ENCODE data around the gene GRIA4. TPM values are rescaled to one million over a fixed set of nuclear protein-coding genes. Genes with fewer than 3 reads are reported as not detected.
"Not testable (repeated sequence)": the region's sequence is repeated elsewhere in the genome, so short reads cannot be mapped to it uniquely, and the experiment has no call there.

GRIA4 gene
- total and polyA plus RNA-seq, 7 donors = 0.23 to 6.6 (median 1.9) TPM

GRCh38 chr11:105769627-105770026, 159.8 kb downstream of the GRIA4 start:
- Histone ChIP-seq H3K4me3 (no peak overlapping the region), H3K4me1 (no peaks in the 10 kb centered on the region), H3K9me3 (no peaks in the 10 kb centered on the region), H3K27ac (no peak overlapping the region), H3K27me3 (no peaks in the 10 kb centered on the region), H3K36me3 (no peaks in the 10 kb centered on the region)
- WGBS, 2 donors = 90 to 97% methylated on average over 2 of the region's 2 CpGs
- intact Hi-C loops (cut with DNase I) = no loop called here
- TF ChIP-seq POLR2AphosphoS5 (IDR thresholded peaks at IDR 0.05) (no peak), CTCF (IDR thresholded peaks at IDR 0.05) (no peak), POLR2A (IDR thresholded peaks at IDR 0.05) (no peak), EP300 (IDR thresholded peaks at IDR 0.05) (no peak)
- no peak for DNase-seq

GRCh38 chr11:105773452-105773851, 163.6 kb downstream of the GRIA4 start:
- intact Hi-C loops (cut with DNase I); H3K27ac ChIP-seq; H3K4me3 ChIP-seq; H3K4me1 ChIP-seq; DNase-seq; H3K9me3 ChIP-seq; H3K27me3 ChIP-seq; H3K36me3 ChIP-seq: not testable (repeated sequence)
- WGBS, 2 donors = 89 to 95% methylated on average over 3 of the region's 3 CpGs

DNA sequence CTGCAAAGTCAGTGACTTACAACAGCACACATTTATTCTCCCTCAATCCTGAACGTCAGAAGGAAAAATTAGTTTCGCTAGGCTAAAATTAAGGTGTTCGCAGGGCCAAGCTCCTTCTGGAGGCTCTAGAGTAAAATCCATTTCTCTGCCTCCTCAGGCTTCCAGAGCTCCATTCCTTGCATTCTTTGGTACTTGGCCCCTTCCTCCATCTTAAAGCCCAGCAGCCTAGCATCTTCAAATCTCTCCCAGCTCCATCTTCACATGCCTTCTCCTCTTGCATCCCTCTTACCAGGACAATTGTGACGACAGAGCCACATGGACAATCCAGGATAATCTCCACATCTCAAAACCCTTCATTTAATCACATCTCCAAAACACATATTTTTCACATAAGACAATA, 165.0 kb downstream of the GRIA4 start:
- TF ChIP-seq CTCF (IDR thresholded peaks at IDR 0.05) (no peak), POLR2AphosphoS5 (IDR thresholded peaks at IDR 0.05) (no peak), POLR2A (IDR thresholded peaks at IDR 0.05) (no peak), EP300 (IDR thresholded peaks at IDR 0.05) (no peak)
- H3K4me1 ChIP-seq = no peaks in the 10 kb centered on the region
- no peak overlapping the region for H3K27ac ChIP-seq
- H3K9me3 ChIP-seq = no peaks in the 10 kb centered on the region
- 79 to 81% methylated on average over 4 of the region's 4 CpGs for WGBS, 2 donors
- no peak overlapping the region for H3K4me3 ChIP-seq
- intact Hi-C loops (cut with DNase I) = no loop called here
- H3K27me3 ChIP-seq = no peaks in the 10 kb centered on the region
- DNase-seq = no peak
- H3K36me3 ChIP-seq = no peaks in the 10 kb centered on the region

- TF ChIP-seq POLR2AphosphoS5 (IDR thresholded peaks at IDR 0.05) (no peak), EP300 (IDR thresholded peaks at IDR 0.05) (no peak), POLR2A (IDR thresholded peaks at IDR 0.05) (no peak), CTCF (IDR thresholded peaks at IDR 0.05) (no peak)
- no peak overlapping the region for H3K4me3 ChIP-seq
- H3K27ac ChIP-seq = no peak overlapping the region
- no peaks in the 10 kb centered on the region for H3K27me3 ChIP-seq
- 71 to 78% methylated on average over 3 of the region's 3 CpGs for WGBS, 2 donors
- DNase-seq = no peak
- no peaks in the 10 kb centered on the region for H3K36me3 ChIP-seq
- no peaks in the 10 kb centered on the region for H3K9me3 ChIP-seq
- H3K4me1 ChIP-seq = no peaks in the 10 kb centered on the region
- intact Hi-C loops (cut with DNase I) = no loop called here
Observed at GRCh38 chr11:105780781-105781525, 171.1 kb downstream of the GRIA4 start.

DNA sequence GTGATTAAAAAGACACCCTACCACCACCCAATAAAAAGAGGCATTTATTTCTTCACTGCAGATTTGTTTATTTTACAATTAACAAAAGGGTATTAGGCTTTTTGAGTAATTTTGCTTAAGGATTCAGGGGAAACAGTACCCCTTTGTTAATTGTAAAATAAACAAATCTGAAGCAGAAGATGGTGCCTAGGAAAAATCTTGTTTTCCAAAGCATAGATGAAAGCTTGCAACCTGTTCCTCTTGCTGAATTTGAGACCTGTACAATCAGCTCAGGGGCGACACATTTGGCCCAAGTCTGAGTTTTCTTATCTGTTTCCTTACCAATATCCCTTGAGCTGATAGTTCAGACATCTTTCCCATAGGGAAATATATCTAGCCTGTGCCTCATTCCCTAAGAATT, 171.9 kb downstream of the GRIA4 start:
- Histone ChIP-seq H3K4me3 (no peak overlapping the region), H3K9me3 (no peaks in the 10 kb centered on the region), H3K27me3 (no peaks in the 10 kb centered on the region), H3K27ac (no peak overlapping the region), H3K36me3 (no peaks in the 10 kb centered on the region), H3K4me1 (no peaks in the 10 kb centered on the region)
- WGBS, 2 donors = 65 to 79% methylated on average over 1 of the region's 1 CpG
- DNase-seq = no peak
- TF ChIP-seq EP300 (IDR thresholded peaks at IDR 0.05) = no peak
- TF ChIP-seq POLR2A (IDR thresholded peaks at IDR 0.05) = no peak
- TF ChIP-seq POLR2AphosphoS5 (IDR thresholded peaks at IDR 0.05) = no peak
- TF ChIP-seq CTCF (IDR thresholded peaks at IDR 0.05) = no peak
- intact Hi-C loops (cut with DNase I) = no loop called here

Measured in sigmoid colon (tissue), 7 donors.